Tibial nerve (tissue), 4 donors: ENCODE results near the gene GNB1L.

Source experiments
- EP300 ChIP-seq, 2 donors: sonication (generic); formaldehyde crosslinking; IDR thresholded peaks; one replicate each; pipeline ENCODE4 v1.6.1; 2017; ENCODE audit warnings: antibody characterized with exemption in 2 of 2, mild to moderate bottlenecking in 1 of 2
- POLR2A ChIP-seq, 2 donors: fragments of 450-650 bp; IDR thresholded peaks; one replicate each; pipeline ENCODE4 v1.6.1; 2017; ENCODE audit warnings: antibody characterized with exemption in 2 of 2, mild to moderate bottlenecking in 2 of 2, moderate library complexity in 2 of 2
- TF ChIP-seq, protein P1 (sequence below), 5 experiments: fragments of 200-600 bp in 3 of 5; fragments of 450-650 bp in 2 of 5; sonication (generic) in 3 of 5; IDR thresholded peaks; one replicate each; pipeline ENCODE4 v1.5.1; 2016 to 2019; ENCODE audit warnings: antibody characterized with exemption in 5 of 5, mild to moderate bottlenecking in 3 of 5, moderate library complexity in 2 of 5

DNA sequence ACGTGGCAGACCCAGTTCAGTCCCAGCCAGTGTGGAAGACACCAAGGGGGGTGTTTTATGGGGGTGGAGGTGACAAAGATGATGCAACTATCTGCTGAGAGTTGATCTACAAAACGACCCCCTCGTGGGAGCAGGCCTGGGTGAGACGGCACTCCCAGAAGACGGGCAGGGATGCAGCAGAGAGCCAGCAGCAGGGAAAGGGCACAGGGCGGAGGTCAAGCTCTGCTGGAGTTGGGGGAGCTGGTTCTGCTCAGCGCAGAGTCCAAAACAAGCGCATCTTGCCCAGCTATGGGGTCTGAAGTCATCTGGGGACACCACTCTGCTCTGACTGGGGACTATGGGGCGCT, 3.9 kb downstream of the GNB1L start:
- TF ChIP-seq, protein P1, sequence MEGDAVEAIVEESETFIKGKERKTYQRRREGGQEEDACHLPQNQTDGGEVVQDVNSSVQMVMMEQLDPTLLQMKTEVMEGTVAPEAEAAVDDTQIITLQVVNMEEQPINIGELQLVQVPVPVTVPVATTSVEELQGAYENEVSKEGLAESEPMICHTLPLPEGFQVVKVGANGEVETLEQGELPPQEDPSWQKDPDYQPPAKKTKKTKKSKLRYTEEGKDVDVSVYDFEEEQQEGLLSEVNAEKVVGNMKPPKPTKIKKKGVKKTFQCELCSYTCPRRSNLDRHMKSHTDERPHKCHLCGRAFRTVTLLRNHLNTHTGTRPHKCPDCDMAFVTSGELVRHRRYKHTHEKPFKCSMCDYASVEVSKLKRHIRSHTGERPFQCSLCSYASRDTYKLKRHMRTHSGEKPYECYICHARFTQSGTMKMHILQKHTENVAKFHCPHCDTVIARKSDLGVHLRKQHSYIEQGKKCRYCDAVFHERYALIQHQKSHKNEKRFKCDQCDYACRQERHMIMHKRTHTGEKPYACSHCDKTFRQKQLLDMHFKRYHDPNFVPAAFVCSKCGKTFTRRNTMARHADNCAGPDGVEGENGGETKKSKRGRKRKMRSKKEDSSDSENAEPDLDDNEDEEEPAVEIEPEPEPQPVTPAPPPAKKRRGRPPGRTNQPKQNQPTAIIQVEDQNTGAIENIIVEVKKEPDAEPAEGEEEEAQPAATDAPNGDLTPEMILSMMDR (IDR thresholded peaks at IDR 0.05), result no peak
- TF ChIP-seq POLR2A (IDR thresholded peaks at IDR 0.05), result no peak
- no peak for TF ChIP-seq EP300 (IDR thresholded peaks at IDR 0.05)
